Measurements from ENCODE around the gene MAOB. TPM values are rescaled to one million over a fixed set of nuclear protein-coding genes. Genes with fewer than 3 reads are reported as not detected.

MAOB gene
- total RNA-seq, 1 experiment from 2014 or later, result 0.34 TPM

DNA sequence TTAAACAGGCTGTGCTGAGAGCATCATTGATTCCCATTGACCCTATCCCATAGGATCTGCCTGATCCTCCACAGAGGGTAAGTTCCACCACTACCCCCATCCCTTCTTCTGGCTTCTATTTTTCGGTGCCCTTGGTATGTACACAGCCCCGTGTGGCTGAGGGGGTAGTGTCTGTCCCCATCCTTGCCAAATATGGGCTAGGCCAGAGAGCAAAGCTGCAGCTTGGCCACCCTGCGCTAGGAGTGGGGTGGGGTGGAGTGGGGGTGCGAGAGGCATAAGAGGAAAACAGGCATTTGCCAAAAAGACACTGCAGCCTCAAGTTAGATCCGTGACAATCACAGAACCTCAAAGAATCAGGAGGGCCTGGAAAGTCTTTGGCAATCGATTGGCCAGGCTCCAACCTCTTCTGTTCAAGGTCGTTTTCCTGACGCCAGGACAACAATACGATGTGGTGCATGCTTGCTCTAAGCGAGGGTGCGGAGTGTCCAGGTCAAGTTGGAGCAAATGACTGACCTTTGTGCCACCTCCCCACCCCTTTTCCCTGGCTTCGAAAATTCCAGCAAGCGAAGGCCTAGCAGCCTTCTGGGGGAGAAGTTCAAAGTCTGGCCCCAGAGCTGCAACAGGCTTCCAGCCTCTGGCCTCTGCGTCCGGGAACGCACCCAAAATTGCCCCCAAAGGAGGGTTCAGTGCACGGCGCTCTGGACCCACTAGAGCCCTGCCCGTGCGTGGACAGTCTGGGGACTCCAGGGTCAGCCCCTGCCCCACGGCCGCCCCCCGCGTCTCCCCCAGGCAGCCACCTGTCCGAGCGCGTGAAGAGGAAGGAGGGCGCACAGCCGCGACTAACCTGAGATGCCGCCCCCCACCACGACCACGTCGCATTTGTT lies 598 bp downstream of the MAOB start:
- TF ChIP-seq, protein P1, sequence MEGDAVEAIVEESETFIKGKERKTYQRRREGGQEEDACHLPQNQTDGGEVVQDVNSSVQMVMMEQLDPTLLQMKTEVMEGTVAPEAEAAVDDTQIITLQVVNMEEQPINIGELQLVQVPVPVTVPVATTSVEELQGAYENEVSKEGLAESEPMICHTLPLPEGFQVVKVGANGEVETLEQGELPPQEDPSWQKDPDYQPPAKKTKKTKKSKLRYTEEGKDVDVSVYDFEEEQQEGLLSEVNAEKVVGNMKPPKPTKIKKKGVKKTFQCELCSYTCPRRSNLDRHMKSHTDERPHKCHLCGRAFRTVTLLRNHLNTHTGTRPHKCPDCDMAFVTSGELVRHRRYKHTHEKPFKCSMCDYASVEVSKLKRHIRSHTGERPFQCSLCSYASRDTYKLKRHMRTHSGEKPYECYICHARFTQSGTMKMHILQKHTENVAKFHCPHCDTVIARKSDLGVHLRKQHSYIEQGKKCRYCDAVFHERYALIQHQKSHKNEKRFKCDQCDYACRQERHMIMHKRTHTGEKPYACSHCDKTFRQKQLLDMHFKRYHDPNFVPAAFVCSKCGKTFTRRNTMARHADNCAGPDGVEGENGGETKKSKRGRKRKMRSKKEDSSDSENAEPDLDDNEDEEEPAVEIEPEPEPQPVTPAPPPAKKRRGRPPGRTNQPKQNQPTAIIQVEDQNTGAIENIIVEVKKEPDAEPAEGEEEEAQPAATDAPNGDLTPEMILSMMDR (IDR thresholded peaks at IDR 0.05; ENCODE audit: insufficient read depth in 1 of 2, low read depth in 1 of 2, low read length in 1 of 2, severe bottlenecking in 1 of 2, unreplicated experiment in 1 of 2), result no peak
- H3K4me1 ChIP-seq, result no peaks in the 10 kb centered on the region
- POLR2A ChIA-PET, result no interaction called here
- H3K4me3 ChIP-seq (ENCODE audit: low read depth, low read length), result peak overlapping the region; percentile 31
- Mint-ChIP-seq H3K36me3 (ENCODE audit: insufficient read depth, unreplicated experiment) (no peaks in the 10 kb centered on the region), H3K27me3 (ENCODE audit: insufficient read depth, unreplicated experiment) (no peaks in the 10 kb centered on the region), H3K4me1 (ENCODE audit: low read depth, unreplicated experiment) (peaks cover 6% of the 10 kb centered on the region), H3K27ac (ENCODE audit: unreplicated experiment) (no peak overlapping the region), H3K9me3 (ENCODE audit: unreplicated experiment) (no peaks in the 10 kb centered on the region), H3K4me3 (ENCODE audit: unreplicated experiment) (no peak overlapping the region)
- H3K27me3 ChIP-seq (replicated peaks; ENCODE audit: control insufficient read depth, insufficient read depth, low read length), result no peaks in the 10 kb centered on the region
- no peak for DNase-seq
- no peaks in the 10 kb centered on the region for H3K36me3 ChIP-seq (ENCODE audit: control insufficient read depth, insufficient read depth, low read length)
- CTCF ChIA-PET, result no interaction called here
- intact Hi-C loops (cut with micrococcal nuclease; ENCODE audit: unreplicated experiment), result no loop called here
- no TSS peak for BruUV-seq (replicated peaks)
- no peaks in the 10 kb centered on the region for H3K9me3 ChIP-seq

DNA sequence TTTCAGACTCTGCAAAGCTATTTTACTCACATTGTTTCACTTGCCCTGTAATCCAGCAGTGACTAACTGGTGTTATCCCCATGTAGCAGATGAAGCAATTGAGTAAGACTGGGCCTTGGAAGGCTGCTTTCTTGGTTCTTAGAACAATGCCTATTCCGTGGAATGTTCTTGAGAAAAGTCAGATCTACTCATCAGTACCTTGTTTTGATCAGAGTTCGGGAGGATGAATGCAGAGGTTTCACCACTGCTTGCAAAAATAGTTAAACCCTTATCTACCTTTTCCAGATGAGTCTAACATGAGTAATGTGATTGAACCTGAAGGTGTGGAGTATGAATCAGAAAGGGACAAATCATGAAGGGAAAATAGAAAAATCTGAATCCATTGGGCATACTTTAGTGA lies 1.8 kb downstream of the MAOB start:
- no peak overlapping the region for H3K27ac Mint-ChIP-seq (ENCODE audit: unreplicated experiment)
- no peaks in the 10 kb centered on the region for H3K4me1 ChIP-seq
- intact Hi-C loops (cut with micrococcal nuclease; ENCODE audit: unreplicated experiment), result no loop called here
- ChIA-PET POLR2A (no interaction called here), CTCF (no interaction called here)
- no TSS peak for BruUV-seq (replicated peaks)
- H3K27me3 Mint-ChIP-seq (ENCODE audit: insufficient read depth, unreplicated experiment), result no peaks in the 10 kb centered on the region
- no peaks in the 10 kb centered on the region for H3K36me3 Mint-ChIP-seq (ENCODE audit: insufficient read depth, unreplicated experiment)
- H3K4me3 ChIP-seq (ENCODE audit: low read depth, low read length), result no peak overlapping the region
- no peak for DNase-seq
- H3K4me1 Mint-ChIP-seq (ENCODE audit: low read depth, unreplicated experiment), result peaks cover 6% of the 10 kb centered on the region
- no peaks in the 10 kb centered on the region for H3K9me3 Mint-ChIP-seq (ENCODE audit: unreplicated experiment)
- no peaks in the 10 kb centered on the region for H3K9me3 ChIP-seq
- TF ChIP-seq, protein P1 (IDR thresholded peaks at IDR 0.05; ENCODE audit: insufficient read depth in 1 of 2, low read depth in 1 of 2, low read length in 1 of 2, severe bottlenecking in 1 of 2, unreplicated experiment in 1 of 2), result no peak
- H3K27me3 ChIP-seq (replicated peaks; ENCODE audit: control insufficient read depth, insufficient read depth, low read length), result no peaks in the 10 kb centered on the region
- no peaks in the 10 kb centered on the region for H3K36me3 ChIP-seq (ENCODE audit: control insufficient read depth, insufficient read depth, low read length)
- no peak overlapping the region for H3K4me3 Mint-ChIP-seq (ENCODE audit: unreplicated experiment)

DNA sequence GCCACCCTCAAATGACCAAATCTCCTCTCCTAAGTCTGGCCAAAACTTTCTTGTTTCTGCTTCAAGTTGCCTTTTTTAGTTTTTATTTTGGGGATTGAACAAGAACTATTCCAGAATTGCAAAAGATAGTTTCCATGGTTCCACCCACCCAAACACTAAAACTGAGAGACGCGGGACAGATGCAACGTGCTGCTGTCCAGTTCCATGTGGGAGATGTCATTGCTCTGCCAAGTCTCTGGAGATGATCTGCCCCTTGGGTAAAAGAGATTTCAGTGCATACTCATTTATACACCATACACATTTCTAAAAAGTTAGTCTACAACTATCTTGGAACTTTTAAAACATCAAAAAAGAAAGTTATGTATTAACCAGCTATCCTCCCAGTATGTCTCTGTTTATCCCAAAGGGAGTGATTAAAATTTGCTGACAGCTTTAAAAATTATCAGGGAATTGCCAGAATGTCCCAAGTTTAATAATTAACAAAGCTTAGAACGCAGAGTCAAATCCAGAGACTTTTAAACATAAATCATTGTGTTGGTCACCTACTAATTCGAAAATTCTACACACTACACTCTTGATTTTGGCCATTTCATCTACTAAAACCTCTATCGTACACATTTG lies 3.2 kb downstream of the MAOB start:
- Mint-ChIP-seq H3K4me3 (ENCODE audit: unreplicated experiment) (no peak overlapping the region), H3K27ac (ENCODE audit: unreplicated experiment) (no peak overlapping the region), H3K36me3 (ENCODE audit: insufficient read depth, unreplicated experiment) (no peaks in the 10 kb centered on the region), H3K27me3 (ENCODE audit: insufficient read depth, unreplicated experiment) (peaks cover 6% of the 10 kb centered on the region), H3K9me3 (ENCODE audit: unreplicated experiment) (no peaks in the 10 kb centered on the region), H3K4me1 (ENCODE audit: low read depth, unreplicated experiment) (peaks cover 6% of the 10 kb centered on the region)
- no peaks in the 10 kb centered on the region for H3K27me3 ChIP-seq (replicated peaks; ENCODE audit: control insufficient read depth, insufficient read depth, low read length)
- H3K4me1 ChIP-seq, result no peaks in the 10 kb centered on the region
- no peak for DNase-seq
- TF ChIP-seq, protein P1 (IDR thresholded peaks at IDR 0.05; ENCODE audit: insufficient read depth in 1 of 2, low read depth in 1 of 2, low read length in 1 of 2, severe bottlenecking in 1 of 2, unreplicated experiment in 1 of 2), result no peak
- H3K9me3 ChIP-seq, result no peaks in the 10 kb centered on the region
- no peak overlapping the region for H3K4me3 ChIP-seq (ENCODE audit: low read depth, low read length)
- POLR2A ChIA-PET, result no interaction called here
- BruUV-seq (replicated peaks), result no TSS peak
- H3K36me3 ChIP-seq (ENCODE audit: control insufficient read depth, insufficient read depth, low read length), result no peaks in the 10 kb centered on the region
- CTCF ChIA-PET, result no interaction called here
- intact Hi-C loops (cut with micrococcal nuclease; ENCODE audit: unreplicated experiment), result no loop called here
